SK-N-SH (cell line): ENCODE measurements around the gene ABHD10. TPM values are rescaled to one million over a fixed set of nuclear protein-coding genes. Genes with fewer than 3 reads are reported as not detected.

Source experiments
- CTCF ChIA-PET: fragments of 300-600, 350-600 bp; formaldehyde crosslinking; extraction: SDS; loops from one replicate; lab custom pipeline; 2021; lab: Yijun Ruan, JAX
- POLR2A ChIA-PET: fragments of 350-600 bp; sonication (Branson Sonifier 250); formaldehyde crosslinking; extraction: SDS; loops from one replicate; lab custom pipeline; 2020; ENCODE audit warnings: antibody characterized with exemption, inconsistent platforms; lab: Yijun Ruan, JAX
- DNase-seq: peaks from one replicate; pipeline ENCODE4 v3.0.0; 2012
- H2AFZ ChIP-seq: fragments of 200-600 bp; sonication (generic); 2 replicates; pipeline ENCODE4 v1.8.1; 2016; ENCODE audit warnings: antibody characterized with exemption, mild to moderate bottlenecking, low read depth
- H3F3A ChIP-seq: fragments of 200-600 bp; sonication (generic); replicated peaks from 2 replicates; pipeline ENCODE3; 2016; ENCODE audit warnings: antibody characterized with exemption, mild to moderate bottlenecking; ENCODE audit not compliant: insufficient read depth
- H3K27ac ChIP-seq, 2 experiments: fragments of 200-500 bp in 1 of 2; fragments of 200-600 bp in 1 of 2; sonication (Bioruptor generic) in 1 of 2; sonication (generic), shearing (Covaris generic) in 1 of 2; 2 replicates each; pipeline versions ENCODE4 v1.5.1 to v1.6.1; 2014 to 2016; ENCODE audit warnings: low read depth in 2 of 2, inconsistent platforms in 1 of 2, low read length in 1 of 2, mild to moderate bottlenecking in 1 of 2, mixed read lengths in 1 of 2
- H3K27me3 ChIP-seq: fragments of 200-600 bp; sonication (generic), shearing (Covaris generic); 2 replicates; pipeline ENCODE4 v1.6.1; 2016; ENCODE audit warnings: mixed run types; ENCODE audit not compliant: insufficient read depth
- H3K36me3 ChIP-seq, 2 experiments: fragments of 200-500 bp in 1 of 2; fragments of 200-600 bp in 1 of 2; sonication (Bioruptor generic) in 1 of 2; sonication (generic) in 1 of 2; replicated peaks in 1 of 2; 2 replicates each; pipeline versions ENCODE3 to v1.5.1; 2014 to 2016; ENCODE audit warnings: low read length in 1 of 2, mild to moderate bottlenecking in 1 of 2; ENCODE audit not compliant: insufficient read depth in 2 of 2, control insufficient read depth in 1 of 2
- H3K4me1 ChIP-seq, 2 experiments: fragments of 200-500 bp in 1 of 2; fragments of 200-600 bp in 1 of 2; sonication (Bioruptor generic) in 1 of 2; sonication (generic), shearing (Covaris generic) in 1 of 2; 2 replicates each; pipeline versions ENCODE4 v1.5.1 to v1.6.1; 2014 to 2016; ENCODE audit warnings: low read depth in 1 of 2, low read length in 1 of 2, mixed run types in 1 of 2; ENCODE audit not compliant: insufficient read depth in 2 of 2, control insufficient read depth in 1 of 2
- H3K4me2 ChIP-seq: fragments of 200-600 bp; sonication (generic), shearing (Covaris generic); 2 replicates; pipeline ENCODE4 v1.6.1; 2017; ENCODE audit warnings: mixed run types
- H3K4me3 ChIP-seq, 2 experiments: fragments of 200-500 bp in 1 of 2; fragments of 200-600 bp in 1 of 2; sonication (Bioruptor generic) in 1 of 2; sonication (generic), shearing (Covaris generic) in 1 of 2; 2 replicates each; pipeline versions ENCODE4 v1.5.1 to v1.8.1; 2014 to 2016; ENCODE audit warnings: low read depth in 2 of 2, inconsistent platforms in 1 of 2, low read length in 1 of 2, mild to moderate bottlenecking in 1 of 2, mixed read lengths in 1 of 2, moderate library complexity in 1 of 2
- H3K79me2 ChIP-seq: fragments of 200-600 bp; sonication (generic); 2 replicates; pipeline ENCODE4 v1.8.1; 2017; ENCODE audit warnings: mild to moderate bottlenecking; ENCODE audit not compliant: insufficient read depth
- H3K9ac ChIP-seq: fragments of 200-600 bp; sonication (generic); 2 replicates; pipeline ENCODE4 v1.6.1; 2017; ENCODE audit warnings: mixed run types
- H3K9me2 ChIP-seq: fragments of 200-600 bp; sonication (generic); 2 replicates; pipeline ENCODE4 v1.6.1; 2017; ENCODE audit warnings: mixed run types
- H3K9me3 ChIP-seq: fragments of 200-600 bp; sonication (generic); 2 replicates; pipeline ENCODE4 v1.6.1; 2017; ENCODE audit warnings: mixed run types, mild to moderate bottlenecking, moderate library complexity
- H4K20me1 ChIP-seq: fragments of 200-600 bp; sonication (generic); 2 replicates; pipeline ENCODE4 v1.6.1; 2017; ENCODE audit warnings: mild to moderate bottlenecking, mixed run types; ENCODE audit not compliant: insufficient read depth
- CHD2 ChIP-seq: fragments of 150-350 bp; IDR thresholded peaks from 2 replicates; pipeline ENCODE4 v1.6.1; 2018; ENCODE audit warnings: low read length; ENCODE audit not compliant: partially characterized antibody
- EP300 ChIP-seq, 2 experiments: IDR thresholded peaks; 2 replicates each; pipeline versions ENCODE4 v1.4.0 to v1.6.1; 2012; ENCODE audit warnings: borderline replicate concordance in 1 of 2, low read depth in 1 of 2, low read length in 1 of 2
- EZH2phosphoT487 ChIP-seq: fragments of 200-600 bp; sonication (generic); IDR thresholded peaks from 2 replicates; pipeline ENCODE4 v1.6.1; 2017; ENCODE audit warnings: low read depth, mixed run types, mild to moderate bottlenecking, antibody characterized with exemption, moderate library complexity, borderline replicate concordance
- FOSL2 ChIP-seq: IDR thresholded peaks from 2 replicates; pipeline ENCODE4 v1.4.0; 2012; ENCODE audit warnings: low read depth, mild to moderate bottlenecking, moderate library complexity, borderline replicate concordance
- FOXJ3 ChIP-seq: sonication (generic); formaldehyde crosslinking; IDR thresholded peaks from 2 replicates; pipeline ENCODE4 v1.5.1; 2020; ENCODE audit warnings: mild to moderate bottlenecking, missing genetic modification reagents
- FOXM1 ChIP-seq: IDR thresholded peaks from 2 replicates; pipeline ENCODE4 v1.4.0; 2012; ENCODE audit warnings: low read depth, mild to moderate bottlenecking
- GATA2 ChIP-seq: sonication (generic); formaldehyde crosslinking; IDR thresholded peaks from 2 replicates; pipeline ENCODE4 v1.5.0; 2020; ENCODE audit warnings: mild to moderate bottlenecking, missing genetic modification reagents
- IRF3 ChIP-seq: fragments of 150-350 bp; IDR thresholded peaks from 2 replicates; pipeline ENCODE4 v1.6.1; 2016; ENCODE audit warnings: mild to moderate bottlenecking, low read depth, low read length
- JUND ChIP-seq: IDR thresholded peaks from 2 replicates; pipeline ENCODE4 v1.4.0; 2012
- MEF2A ChIP-seq: IDR thresholded peaks from 2 replicates; pipeline ENCODE4 v1.4.0; 2012; ENCODE audit warnings: low read depth, borderline replicate concordance
- MXI1 ChIP-seq: IDR thresholded peaks from 2 replicates; pipeline ENCODE4 v1.6.1; 2012; ENCODE audit warnings: mild to moderate bottlenecking, low read depth, low read length, improper control_type of control experiment
- RXRA ChIP-seq: IDR thresholded peaks from 2 replicates; pipeline ENCODE4 v1.4.0; 2012; ENCODE audit warnings: low read depth, mild to moderate bottlenecking, borderline replicate concordance
- TAF1 ChIP-seq: IDR thresholded peaks from 2 replicates; pipeline ENCODE4 v1.6.1; 2012; ENCODE audit warnings: low read depth, mild to moderate bottlenecking, low read length, moderate library complexity, borderline replicate concordance
- TEAD4 ChIP-seq: IDR thresholded peaks from 2 replicates; pipeline ENCODE4 v1.4.0; 2012; ENCODE audit warnings: mild to moderate bottlenecking, borderline replicate concordance; ENCODE audit not compliant: insufficient read depth
- YY1 ChIP-seq: IDR thresholded peaks from 2 replicates; pipeline ENCODE4 v1.4.0; 2012; ENCODE audit warnings: low read depth, mild to moderate bottlenecking
- WGBS: methylation state at CpG from one replicate; pipeline ENCODE4 v1.1.6; 2017; ENCODE audit warnings: low lambda C conversion rate; 5-methylcytosine and 5-hydroxymethylcytosine counted together
- polyA plus RNA-seq, 3 experiments: library from polyadenylated mRNA; depleted of rRNA; stranded (reverse); fragments of >200 nt; gene quantifications; 2 replicates each; pipeline ENCODE4 v1.2.3, GENCODE V29; 2012
- TF ChIP-seq, protein P1 (sequence below): fragments of 150-350 bp; IDR thresholded peaks from 2 replicates; pipeline ENCODE4 v1.6.1; 2017; ENCODE audit warnings: antibody characterized with exemption, low read length, low read depth, borderline replicate concordance
- TF ChIP-seq, protein P2 (sequence below): fragments of 200-600 bp; sonication (generic); IDR thresholded peaks from 2 replicates; pipeline ENCODE4 v1.6.1; 2017; ENCODE audit warnings: antibody characterized with exemption, mild to moderate bottlenecking, moderate library complexity

Gene ABHD10
- polyA plus RNA-seq, 1 of the 3 experiments (the other 2 are of a cell fraction), result 14.8 TPM

DNA sequence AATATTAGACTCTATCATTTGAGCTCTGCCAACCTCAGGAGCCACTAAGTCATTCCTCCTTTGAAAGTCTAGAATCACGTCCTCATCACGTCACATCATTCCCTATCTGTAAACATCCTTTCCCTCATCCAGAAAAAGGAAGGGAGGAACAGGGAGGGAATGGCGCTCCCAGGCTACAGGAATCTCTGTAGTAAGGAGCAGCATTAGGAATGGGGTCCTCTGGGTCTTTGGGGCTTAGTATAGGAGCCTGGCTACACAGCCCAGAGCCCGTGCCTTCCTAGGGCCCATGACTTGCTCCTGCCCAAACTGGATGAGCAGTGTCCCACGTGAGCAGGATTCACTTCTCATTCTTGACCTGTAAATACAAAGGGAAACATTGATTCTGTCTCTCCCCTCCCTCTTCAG, 21.5 kb downstream of the ABHD10 start:
- TF ChIP-seq YY1, result no peak
- no peak for TF ChIP-seq TAF1
- no peak for TF ChIP-seq RXRA
- no peak for TF ChIP-seq IRF3
- TF ChIP-seq TEAD4, result no peak
- TF ChIP-seq, protein P1, sequence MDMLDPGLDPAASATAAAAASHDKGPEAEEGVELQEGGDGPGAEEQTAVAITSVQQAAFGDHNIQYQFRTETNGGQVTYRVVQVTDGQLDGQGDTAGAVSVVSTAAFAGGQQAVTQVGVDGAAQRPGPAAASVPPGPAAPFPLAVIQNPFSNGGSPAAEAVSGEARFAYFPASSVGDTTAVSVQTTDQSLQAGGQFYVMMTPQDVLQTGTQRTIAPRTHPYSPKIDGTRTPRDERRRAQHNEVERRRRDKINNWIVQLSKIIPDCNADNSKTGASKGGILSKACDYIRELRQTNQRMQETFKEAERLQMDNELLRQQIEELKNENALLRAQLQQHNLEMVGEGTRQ, result no peak
- TF ChIP-seq MXI1, result no peak; the same call in 1 of the 2 replicates
- no peak for TF ChIP-seq MEF2A
- no peak for TF ChIP-seq FOXJ3 (CRISPR knock-in tag)
- no peak for TF ChIP-seq JUND
- TF ChIP-seq GATA2 (CRISPR knock-in tag), result no peak
- TF ChIP-seq, protein P2, sequence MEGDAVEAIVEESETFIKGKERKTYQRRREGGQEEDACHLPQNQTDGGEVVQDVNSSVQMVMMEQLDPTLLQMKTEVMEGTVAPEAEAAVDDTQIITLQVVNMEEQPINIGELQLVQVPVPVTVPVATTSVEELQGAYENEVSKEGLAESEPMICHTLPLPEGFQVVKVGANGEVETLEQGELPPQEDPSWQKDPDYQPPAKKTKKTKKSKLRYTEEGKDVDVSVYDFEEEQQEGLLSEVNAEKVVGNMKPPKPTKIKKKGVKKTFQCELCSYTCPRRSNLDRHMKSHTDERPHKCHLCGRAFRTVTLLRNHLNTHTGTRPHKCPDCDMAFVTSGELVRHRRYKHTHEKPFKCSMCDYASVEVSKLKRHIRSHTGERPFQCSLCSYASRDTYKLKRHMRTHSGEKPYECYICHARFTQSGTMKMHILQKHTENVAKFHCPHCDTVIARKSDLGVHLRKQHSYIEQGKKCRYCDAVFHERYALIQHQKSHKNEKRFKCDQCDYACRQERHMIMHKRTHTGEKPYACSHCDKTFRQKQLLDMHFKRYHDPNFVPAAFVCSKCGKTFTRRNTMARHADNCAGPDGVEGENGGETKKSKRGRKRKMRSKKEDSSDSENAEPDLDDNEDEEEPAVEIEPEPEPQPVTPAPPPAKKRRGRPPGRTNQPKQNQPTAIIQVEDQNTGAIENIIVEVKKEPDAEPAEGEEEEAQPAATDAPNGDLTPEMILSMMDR, result no peak
- no peak for TF ChIP-seq FOXM1
- TF ChIP-seq FOSL2, result no peak
- TF ChIP-seq EZH2phosphoT487, result no peak
- no peak for TF ChIP-seq EP300 (IDR thresholded peaks at IDR 0.05; ENCODE audit: borderline replicate concordance in 1 of 2, low read depth in 1 of 2, low read length in 1 of 2)
- no peak for TF ChIP-seq CHD2
- WGBS, result 60% methylated on average over 5 of the region's 5 CpGs

More for the DNA sequence above, 21.5 kb downstream of the ABHD10 start:
- Histone ChIP-seq H3K9ac (no peak overlapping the region), H4K20me1 (no peaks in the 10 kb centered on the region), H3K27ac (peak overlapping the region in 1 of 2 experiments; percentile 96; a peak in 2 of 4 replicates), H3K36me3 (peaks cover 0 to 3% of the 10 kb centered on the region in 2 experiments), H3K4me2 (peak overlapping the region; percentile 84), H3F3A (no peaks in the 10 kb centered on the region), H3K27me3 (no peaks in the 10 kb centered on the region), H3K9me2 (no peaks in the 10 kb centered on the region), H3K79me2 (no peaks in the 10 kb centered on the region), H3K4me1 (peaks cover 12 to 33% of the 10 kb centered on the region in 2 experiments; a peak in 3 of 4 replicates), H2AFZ (peak overlapping the region; percentile 94; the same call in 1 of the 2 replicates), H3K9me3 (no peaks in the 10 kb centered on the region), H3K4me3 (peak overlapping the region; percentile 61 to 77; a peak in 3 of 4 replicates)
- CTCF ChIA-PET, result interaction anchor here (1.0 to 14.5 kb wide), 6 partner anchors 10 to 284 kb away, joined by 3 to 165 read pairs (median 11); partner anchors contain the start of gene ABHD10
- peak; percentile 14 for DNase-seq
- POLR2A ChIA-PET, result interaction anchor here (0.9 to 3.0 kb wide), 3 partner anchors 14 to 322 kb away, joined by 3 to 20 read pairs (median 4); partner anchors contain the start of gene ABHD10
